H1 (cell line): Measurements from ENCODE around the gene ZNF57. TPM values are rescaled to one million over a fixed set of nuclear protein-coding genes. Genes with fewer than 3 reads are reported as not detected.

Experiments used
- BACH1 ChIP-seq: IDR thresholded peaks from 2 replicates; pipeline ENCODE4 v1.6.1; 2012; ENCODE audit warnings: low read length, improper control_type of control experiment
- CBX5 ChIP-seq: fragments of 300-800, 300-1000 bp; sonication (generic); IDR thresholded peaks from 2 replicates; pipeline ENCODE4 v1.7.1; 2016; ENCODE audit warnings: antibody characterized with exemption, low read length, low read depth
- CREB1 ChIP-seq: IDR thresholded peaks from 2 replicates; pipeline ENCODE4 v1.6.1; 2012; ENCODE audit warnings: inconsistent platforms
- EP300 ChIP-seq, 2 experiments: IDR thresholded peaks; 1 replicate in 1 of 2; 2 replicates in 1 of 2; pipeline ENCODE4 v1.6.1; 2011 to 2012; ENCODE audit warnings: low read depth in 2 of 2, low read length in 2 of 2, mild to moderate bottlenecking in 2 of 2, borderline replicate concordance in 1 of 2, inconsistent platforms in 1 of 2, moderate library complexity in 1 of 2
- JUN ChIP-seq: IDR thresholded peaks from 2 replicates; pipeline ENCODE4 v1.6.1; 2011; ENCODE audit warnings: low read depth, mild to moderate bottlenecking, improper control_type of control experiment, low read length
- NRF1 ChIP-seq: IDR thresholded peaks from 2 replicates; pipeline ENCODE4 v1.6.1; 2011; ENCODE audit warnings: mild to moderate bottlenecking, low read depth, low read length, improper control_type of control experiment
- RAD21 ChIP-seq, 2 experiments: IDR thresholded peaks in 1 of 2; conservative IDR thresholded peaks in 1 of 2; 2 replicates each; pipeline ENCODE4 v1.6.1; 2011; ENCODE audit warnings: low read depth in 2 of 2, low read length in 2 of 2, improper control_type of control experiment in 1 of 2, inconsistent platforms in 1 of 2, mild to moderate bottlenecking in 1 of 2, moderate library complexity in 1 of 2
- SP2 ChIP-seq: IDR thresholded peaks from 2 replicates; pipeline ENCODE4 v1.6.1; 2012; ENCODE audit warnings: mild to moderate bottlenecking, low read length, inconsistent platforms
- ZNF274 ChIP-seq: IDR thresholded peaks from 2 replicates; pipeline ENCODE4 v1.7.0; 2012; ENCODE audit warnings: low read length, borderline replicate concordance; ENCODE audit errors: extremely low read depth
- polyA plus RNA-seq, 7 experiments: library from polyadenylated mRNA; depleted of rRNA in 3 of 7; stranded (reverse) in 5 of 7; unstranded in 2 of 7; fragments of >200 nt in 5 of 7; fragments of 200-250 nt in 2 of 7; gene quantifications; 1 replicate in 5 of 7; 2 replicates in 1 of 7; 4 replicates in 1 of 7; pipeline versions ENCODE4 v1.2.1 to v1.2.3, GENCODE V29; 2011 to 2013; ENCODE audit warnings: missing spikeins in 2 of 7, mixed read lengths in 2 of 7
- total RNA-seq: library from RNA; stranded (reverse); fragmentation: NEBNext Ultra II Directional; extraction: Animal tissue kit (Norgen Biotek cat#: 25700); gene quantifications from 2 replicates; pipeline ENCODE4 v1.2.1, GENCODE V29; 2021
- TF ChIP-seq, protein P1 (sequence below): IDR thresholded peaks from 2 replicates; pipeline ENCODE4 v1.6.1; 2012; ENCODE audit warnings: low read length, inconsistent platforms

ZNF57 gene
- total and polyA plus RNA-seq, 2 of the 8 experiments (the other 6 are each of a cell fraction or from before 2014, with no cell fraction given): 4.9 to 8.9 TPM

DNA sequence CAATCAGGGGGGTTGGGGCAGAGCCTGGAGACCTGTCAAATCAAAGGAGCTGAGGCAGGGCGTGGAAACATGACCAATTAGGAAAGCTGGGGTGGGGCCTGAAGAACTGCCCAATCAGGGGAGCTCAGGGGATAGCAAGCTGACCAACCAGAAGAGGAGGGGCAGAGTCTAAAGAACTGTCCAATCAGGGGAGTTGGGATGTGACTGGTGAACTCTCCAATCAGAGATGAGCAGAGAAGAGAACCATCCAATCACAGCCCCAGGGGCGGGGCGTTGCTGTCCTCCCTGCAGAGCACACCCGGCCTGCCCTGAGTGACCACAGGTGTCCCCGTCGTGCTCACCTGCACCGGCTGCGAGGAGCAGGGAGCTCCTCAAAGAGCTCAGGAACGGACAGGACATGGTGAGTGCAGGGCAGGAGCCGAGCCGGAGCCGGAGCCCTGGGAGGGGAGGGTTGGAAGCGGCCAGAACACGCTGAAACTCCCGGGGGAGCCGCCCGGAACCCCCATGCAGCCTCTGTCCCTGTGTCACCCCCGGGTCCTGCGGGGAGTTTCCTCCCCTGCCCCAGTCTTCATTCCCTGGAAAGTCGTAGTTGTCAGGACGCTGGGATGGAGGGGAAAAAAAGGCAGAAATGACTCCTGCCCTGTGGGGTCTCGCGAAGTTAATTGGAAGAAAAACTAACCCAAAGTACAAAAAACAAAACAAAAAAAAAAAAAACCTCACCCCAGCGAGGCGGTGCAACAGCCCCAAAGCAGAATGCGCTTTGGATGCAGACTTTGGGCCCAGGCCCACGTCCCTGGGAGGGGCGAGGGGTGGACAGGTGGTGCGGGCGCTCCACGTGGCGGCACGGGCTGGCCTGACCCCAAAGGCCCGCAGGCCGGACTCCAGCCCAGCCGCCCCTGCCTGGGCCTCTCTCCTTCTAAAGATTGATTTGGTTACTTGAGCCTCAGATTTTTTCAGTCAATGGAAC, 33.4 kb upstream of the ZNF57 start, which contains the start of gene ZNF556 (continued):
- TF ChIP-seq CREB1 (no peak), ZNF274 (no peak), SP2 (no peak), NRF1 (no peak), BACH1 (no peak), RAD21 (IDR thresholded peaks at IDR 0.05 in 1 of 2, conservative IDR thresholded peaks at IDR 0.05 in 1 of 2; ENCODE audit: low read depth in 2 of 2, low read length in 2 of 2) (no peak), CBX5 (no peak), EP300 (IDR thresholded peaks at IDR 0.05; ENCODE audit: borderline replicate concordance in 1 of 2, low read depth in 2 of 2, low read length in 2 of 2) (no peak), JUN (no peak)
- TF ChIP-seq, protein P1, sequence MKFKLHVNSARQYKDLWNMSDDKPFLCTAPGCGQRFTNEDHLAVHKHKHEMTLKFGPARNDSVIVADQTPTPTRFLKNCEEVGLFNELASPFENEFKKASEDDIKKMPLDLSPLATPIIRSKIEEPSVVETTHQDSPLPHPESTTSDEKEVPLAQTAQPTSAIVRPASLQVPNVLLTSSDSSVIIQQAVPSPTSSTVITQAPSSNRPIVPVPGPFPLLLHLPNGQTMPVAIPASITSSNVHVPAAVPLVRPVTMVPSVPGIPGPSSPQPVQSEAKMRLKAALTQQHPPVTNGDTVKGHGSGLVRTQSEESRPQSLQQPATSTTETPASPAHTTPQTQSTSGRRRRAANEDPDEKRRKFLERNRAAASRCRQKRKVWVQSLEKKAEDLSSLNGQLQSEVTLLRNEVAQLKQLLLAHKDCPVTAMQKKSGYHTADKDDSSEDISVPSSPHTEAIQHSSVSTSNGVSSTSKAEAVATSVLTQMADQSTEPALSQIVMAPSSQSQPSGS: no peak
